Lung (tissue), 12 donors: ENCODE results near the gene KCNQ5. TPM values are rescaled to one million over a fixed set of nuclear protein-coding genes. Genes with fewer than 3 reads are reported as not detected.

Experiments used
- ATAC-seq: fragments of 200-7000 bp; cut with Tn5 transposase; one replicate; pipeline ENCODE4 v1.9.1; 2020; ENCODE audit warnings: moderate number of reproducible peaks; ENCODE audit not compliant: insufficient read depth, low FRiP score
- DNase-seq, 3 donors: peaks; one replicate each; pipeline ENCODE4 v3.0.0-alpha.2; 2013 to 2017
- H3K27ac ChIP-seq, 2 donors: one replicate each; pipeline ENCODE4 v1.5.1; 2013; ENCODE audit warnings: mild to moderate bottlenecking in 2 of 2, moderate library complexity in 2 of 2, control low read depth in 1 of 2, inconsistent platforms in 1 of 2, low read depth in 1 of 2, low read length in 1 of 2
- H3K27me3 ChIP-seq, 3 donors: one replicate each; pipeline ENCODE4 v1.5.1; 2013; ENCODE audit warnings: low read length in 2 of 3; ENCODE audit not compliant: control insufficient read depth in 3 of 3, insufficient read depth in 3 of 3
- H3K36me3 ChIP-seq, 4 donors: one replicate each; pipeline ENCODE4 v1.5.1; 2013; ENCODE audit warnings: low read length in 4 of 4, mild to moderate bottlenecking in 1 of 4, moderate library complexity in 1 of 4; ENCODE audit not compliant: control insufficient read depth in 4 of 4, insufficient read depth in 4 of 4
- H3K4me1 ChIP-seq, 5 donors: one replicate each; pipeline ENCODE4 v1.5.1; 2013; ENCODE audit warnings: low read length in 5 of 5, mild to moderate bottlenecking in 2 of 5, moderate library complexity in 1 of 5; ENCODE audit not compliant: control insufficient read depth in 5 of 5, insufficient read depth in 5 of 5
- H3K4me3 ChIP-seq: one replicate; pipeline ENCODE4 v1.5.1; 2013; ENCODE audit warnings: mild to moderate bottlenecking, control low read depth, moderate library complexity
- H3K9ac ChIP-seq, 2 donors: one replicate each; pipeline ENCODE4 v1.5.1; 2013; ENCODE audit warnings: low read length in 2 of 2, control low read depth in 1 of 2; ENCODE audit not compliant: insufficient read depth in 1 of 2
- H3K9me3 ChIP-seq, 4 donors: one replicate each; pipeline ENCODE4 v1.5.1; 2013; ENCODE audit warnings: low read length in 3 of 4, mild to moderate bottlenecking in 1 of 4, moderate library complexity in 1 of 4; ENCODE audit not compliant: control insufficient read depth in 4 of 4, insufficient read depth in 3 of 4
- WGBS, 2 donors: extraction: QIAGEN DNeasy Blood & Tissue Kit; methylation state at CpG; one replicate each; pipeline ENCODE4 v1.1.7; 2013; 5-methylcytosine and 5-hydroxymethylcytosine counted together
- polyA plus RNA-seq, 2 donors: library from polyadenylated mRNA; stranded (reverse); fragments of 200-250 nt; gene quantifications; one replicate each; pipeline ENCODE4 v1.2.1, GENCODE V29; 2013
- total RNA-seq, 2 donors: library from RNA; depleted of rRNA in 1 of 2; stranded (reverse); fragments of >200 nt in 1 of 2; gene quantifications; one replicate each; pipeline ENCODE4 v1.2.1, GENCODE V29; 2014 to 2021
- TF ChIP-seq, protein P1 (sequence below): IDR thresholded peaks from 2 replicates; pipeline ENCODE4 v1.5.1; 2012; ENCODE audit warnings: mild to moderate bottlenecking; ENCODE audit errors: control extremely low read depth, extremely low read depth
- donor health status: control.
- donor health status: control.
- donor health status: Bipolar disorder and iron deficiency.
- donor health status: healthy.
- donor health status: DM: yes; HTN: yes; CAD: no.

KCNQ5 gene
- total and polyA plus RNA-seq, 4 donors: 0.12 to 5.7 (median 0.46) TPM

- Histone ChIP-seq H3K36me3 (no peaks in the 10 kb centered on the region), H3K27ac (no peak overlapping the region), H3K9ac (no peak overlapping the region), H3K4me3 (no peak overlapping the region), H3K4me1 (peaks cover 0 to 20% (median 0%) of the 10 kb centered on the region in 5 donors), H3K9me3 (no peaks in the 10 kb centered on the region), H3K27me3 (no peaks in the 10 kb centered on the region)
- DNase-seq (peak in 1 of 3 donors; percentile 6), ATAC-seq (no peak)
- WGBS, 2 donors: 62 to 67% methylated on average over 4 of the region's 4 CpGs
- TF ChIP-seq, protein P1, sequence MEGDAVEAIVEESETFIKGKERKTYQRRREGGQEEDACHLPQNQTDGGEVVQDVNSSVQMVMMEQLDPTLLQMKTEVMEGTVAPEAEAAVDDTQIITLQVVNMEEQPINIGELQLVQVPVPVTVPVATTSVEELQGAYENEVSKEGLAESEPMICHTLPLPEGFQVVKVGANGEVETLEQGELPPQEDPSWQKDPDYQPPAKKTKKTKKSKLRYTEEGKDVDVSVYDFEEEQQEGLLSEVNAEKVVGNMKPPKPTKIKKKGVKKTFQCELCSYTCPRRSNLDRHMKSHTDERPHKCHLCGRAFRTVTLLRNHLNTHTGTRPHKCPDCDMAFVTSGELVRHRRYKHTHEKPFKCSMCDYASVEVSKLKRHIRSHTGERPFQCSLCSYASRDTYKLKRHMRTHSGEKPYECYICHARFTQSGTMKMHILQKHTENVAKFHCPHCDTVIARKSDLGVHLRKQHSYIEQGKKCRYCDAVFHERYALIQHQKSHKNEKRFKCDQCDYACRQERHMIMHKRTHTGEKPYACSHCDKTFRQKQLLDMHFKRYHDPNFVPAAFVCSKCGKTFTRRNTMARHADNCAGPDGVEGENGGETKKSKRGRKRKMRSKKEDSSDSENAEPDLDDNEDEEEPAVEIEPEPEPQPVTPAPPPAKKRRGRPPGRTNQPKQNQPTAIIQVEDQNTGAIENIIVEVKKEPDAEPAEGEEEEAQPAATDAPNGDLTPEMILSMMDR: no peak
These were observed 509.8 kb downstream of the KCNQ5 start for GRCh38 chr6:73131706-73132105.

DNA sequence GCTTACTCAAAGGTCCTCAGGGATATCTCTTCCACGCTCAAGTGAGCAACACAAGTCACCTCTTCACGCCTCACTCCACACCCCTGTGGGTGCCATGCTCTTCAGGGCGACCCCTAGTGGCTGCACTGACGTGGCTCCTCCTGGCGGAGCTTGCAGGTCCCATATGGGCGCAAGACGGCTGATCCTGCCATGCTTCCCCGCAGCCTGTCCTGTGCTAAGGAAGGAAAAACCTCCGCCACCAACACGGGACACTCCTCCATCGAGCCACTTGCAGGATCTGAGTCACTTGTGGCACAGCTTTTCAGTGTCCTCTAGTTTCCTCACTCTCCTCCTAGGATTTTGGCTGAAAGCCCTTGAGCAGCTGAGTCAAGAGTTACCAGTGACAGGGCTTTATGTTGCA is 512.7 kb downstream of the KCNQ5 start:
- WGBS, 2 donors: 72 to 84% methylated on average over 11 of the region's 11 CpGs
- H3K9me3 ChIP-seq: no peaks in the 10 kb centered on the region
- H3K36me3 ChIP-seq: no peaks in the 10 kb centered on the region
- peak; percentile 45 to 47 (median 47) for DNase-seq
- TF ChIP-seq, protein P1: no peak
- H3K4me1 ChIP-seq: peaks cover 0 to 20% (median 0%) of the 10 kb centered on the region in 5 donors
- ATAC-seq: no peak
- H3K4me3 ChIP-seq: no peak overlapping the region
- H3K9ac ChIP-seq: no peak overlapping the region
- no peak overlapping the region for H3K27ac ChIP-seq
- no peaks in the 10 kb centered on the region for H3K27me3 ChIP-seq

GRCh38 chr6:73139681-73140383 is 518.0 kb downstream of the KCNQ5 start:
- WGBS, 2 donors: 84 to 88% methylated on average over 3 of the region's 3 CpGs

More at GRCh38 chr6:73139681-73140383, 518.0 kb downstream of the KCNQ5 start:
- DNase-seq: no peak
- Histone ChIP-seq H3K9me3 (no peaks in the 10 kb centered on the region), H3K27ac (no peak overlapping the region), H3K9ac (no peak overlapping the region), H3K36me3 (no peaks in the 10 kb centered on the region), H3K4me1 (peaks cover 0 to 1% (median 0%) of the 10 kb centered on the region in 5 donors), H3K4me3 (no peak overlapping the region), H3K27me3 (no peaks in the 10 kb centered on the region)
- no peak for ATAC-seq
- TF ChIP-seq, protein P1: no peak
